NOMO-1 treated with DMSO at 0.1 percent for 48 hours (cell line): Measurements from ENCODE around the gene GNAT2.

Source experiments
- DNase-seq: peaks from one replicate; lab custom pipeline; 2025; ENCODE audit not compliant: unreplicated experiment; lab: John Stamatoyannopoulos, UW

The GNAT2 gene

GRCh38 chr1:109619576-109620400 is at the start of gene GNAT2, which contains the start of gene AMPD2:
GNAT2 (minus strand) TSS chr1:109619616; CDS start chr1:109612870, 6,746 bp downstream.
AMPD2 (plus strand) TSS chr1:109619837; CDS start chr1:109621176, 1,339 bp downstream.
- DNase-seq = peak; percentile 75

GRCh38 chr1:109668123-109668775 is 48.8 kb upstream of the GNAT2 start:
- no peak for DNase-seq

DNA sequence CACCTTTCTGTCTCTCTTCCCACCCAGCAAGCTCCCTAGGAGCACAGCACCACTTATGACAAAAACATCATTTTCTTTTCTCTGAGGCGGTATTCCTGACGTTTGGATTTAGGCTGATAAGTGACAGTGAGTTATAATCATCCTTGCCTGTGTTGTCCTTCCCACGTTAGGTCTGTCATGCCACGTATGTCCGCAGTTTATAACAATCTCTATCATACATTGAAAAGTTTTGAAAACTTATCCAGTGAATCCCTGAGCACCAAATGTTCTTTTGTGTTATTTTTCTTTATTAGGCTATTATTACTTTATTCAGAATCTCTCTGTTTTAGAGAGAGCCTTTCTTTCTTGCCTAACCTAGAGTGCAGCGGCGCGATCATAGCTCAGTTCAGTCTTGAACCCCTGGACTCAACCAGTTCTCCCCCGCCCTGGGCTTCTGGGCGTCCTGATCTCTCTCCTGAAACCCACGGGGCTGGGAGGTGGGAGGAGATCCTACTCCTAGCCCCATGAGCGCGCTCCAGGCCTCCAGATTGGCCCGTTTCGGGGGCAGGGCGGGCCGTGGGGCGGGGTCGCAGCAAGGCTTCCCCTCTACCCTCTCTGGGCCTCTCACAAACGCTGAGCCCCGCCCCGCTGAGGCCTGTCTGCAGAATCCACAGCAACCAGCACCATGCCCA is 48.2 kb upstream of the GNAT2 start, which contains the start of gene GSTM2:
TSS of gene GSTM2 (plus strand) at position 606 of the 671 bp plus-strand sequence. CDS start at position 665, 59 bp downstream.
- DNase-seq = peak; percentile 68

- DNase-seq = no peak
These were observed 45.3 kb upstream of the GNAT2 start for GRCh38 chr1:109664671-109665070.

GRCh38 chr1:109661391-109661790 is 42.0 kb upstream of the GNAT2 start:
- DNase-seq = no peak

GRCh38 chr1:109660691-109661026 is 41.2 kb upstream of the GNAT2 start:
- peak; percentile 28 for DNase-seq

DNA sequence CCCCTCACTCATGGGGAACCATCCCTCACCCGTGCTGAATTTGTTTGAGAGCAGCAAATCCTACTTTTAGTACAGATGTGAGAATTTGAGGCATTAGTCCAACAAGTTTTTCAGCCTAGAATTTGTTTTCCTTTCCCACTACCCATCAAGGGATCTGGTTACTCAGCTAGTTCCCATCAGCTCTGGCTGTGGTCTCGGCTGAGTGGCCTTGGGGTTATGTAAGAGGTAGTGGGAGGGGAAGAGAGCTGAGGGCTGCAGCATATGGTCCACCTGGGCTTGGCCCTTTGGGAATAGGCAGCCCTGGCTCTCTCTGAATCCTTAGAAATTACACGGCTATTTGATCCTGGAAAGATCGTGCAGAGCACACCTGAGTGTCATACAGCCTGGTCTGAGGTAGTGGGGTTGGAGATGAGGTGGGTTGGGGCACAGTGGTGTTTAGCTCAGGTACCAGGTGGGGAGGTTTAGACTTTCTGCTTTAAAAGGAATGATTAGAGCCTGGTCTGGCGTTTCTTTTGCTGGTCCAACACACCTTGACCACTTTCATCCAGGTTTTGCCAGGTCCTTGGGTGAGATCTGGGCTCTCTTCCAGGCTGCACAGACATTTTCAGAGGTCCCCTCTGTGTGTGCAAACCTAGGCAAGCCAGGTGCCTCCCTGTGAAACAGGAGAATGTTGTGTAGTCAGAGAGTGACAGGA is 40.7 kb upstream of the GNAT2 start:
- DNase-seq = peak; percentile 20

GRCh38 chr1:109659145-109659544 is 39.7 kb upstream of the GNAT2 start:
- DNase-seq = no peak

DNA sequence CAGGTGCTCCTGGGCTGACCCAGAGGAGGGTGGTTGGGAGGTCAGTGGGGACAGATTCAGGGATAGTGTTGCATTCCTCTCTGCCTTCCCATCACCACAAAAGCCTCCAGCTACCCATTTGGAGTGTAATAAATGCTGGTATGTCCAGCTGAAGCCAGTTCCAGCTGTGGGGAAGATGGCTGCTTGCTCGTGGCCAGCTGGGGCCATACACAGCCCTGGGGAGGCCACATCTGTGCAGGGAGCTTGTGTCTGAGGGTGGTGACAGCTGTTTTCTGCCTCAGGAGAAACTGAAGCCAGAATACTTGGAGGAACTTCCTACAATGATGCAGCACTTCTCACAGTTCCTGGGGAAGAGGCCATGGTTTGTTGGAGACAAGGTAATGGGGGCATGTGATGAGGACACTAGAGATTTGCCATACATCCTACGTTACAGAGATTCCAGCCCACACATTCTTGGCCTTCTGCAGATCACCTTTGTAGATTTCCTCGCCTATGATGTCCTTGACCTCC is 39.2 kb upstream of the GNAT2 start:
- DNase-seq = no peak

GRCh38 chr1:109657970-109658369 is 38.6 kb upstream of the GNAT2 start:
- no peak for DNase-seq

DNA sequence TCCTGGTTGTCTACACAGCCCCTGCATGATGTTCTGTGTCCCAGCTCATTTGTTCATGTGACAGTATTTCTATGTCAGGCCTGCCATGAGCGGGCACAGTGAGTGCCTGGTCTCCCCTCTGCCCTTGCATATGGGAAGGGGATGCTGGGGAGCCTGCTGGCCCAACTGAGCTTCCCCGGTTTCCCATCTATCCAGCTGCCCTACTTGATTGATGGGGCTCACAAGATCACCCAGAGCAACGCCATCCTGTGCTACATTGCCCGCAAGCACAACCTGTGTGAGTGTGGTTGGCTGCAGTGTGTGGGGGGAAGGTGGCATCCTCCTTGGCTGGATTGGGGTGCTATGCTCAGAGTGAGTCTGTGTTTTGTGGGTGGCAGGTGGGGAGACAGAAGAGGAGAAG is 38.0 kb upstream of the GNAT2 start:
- no peak for DNase-seq

DNA sequence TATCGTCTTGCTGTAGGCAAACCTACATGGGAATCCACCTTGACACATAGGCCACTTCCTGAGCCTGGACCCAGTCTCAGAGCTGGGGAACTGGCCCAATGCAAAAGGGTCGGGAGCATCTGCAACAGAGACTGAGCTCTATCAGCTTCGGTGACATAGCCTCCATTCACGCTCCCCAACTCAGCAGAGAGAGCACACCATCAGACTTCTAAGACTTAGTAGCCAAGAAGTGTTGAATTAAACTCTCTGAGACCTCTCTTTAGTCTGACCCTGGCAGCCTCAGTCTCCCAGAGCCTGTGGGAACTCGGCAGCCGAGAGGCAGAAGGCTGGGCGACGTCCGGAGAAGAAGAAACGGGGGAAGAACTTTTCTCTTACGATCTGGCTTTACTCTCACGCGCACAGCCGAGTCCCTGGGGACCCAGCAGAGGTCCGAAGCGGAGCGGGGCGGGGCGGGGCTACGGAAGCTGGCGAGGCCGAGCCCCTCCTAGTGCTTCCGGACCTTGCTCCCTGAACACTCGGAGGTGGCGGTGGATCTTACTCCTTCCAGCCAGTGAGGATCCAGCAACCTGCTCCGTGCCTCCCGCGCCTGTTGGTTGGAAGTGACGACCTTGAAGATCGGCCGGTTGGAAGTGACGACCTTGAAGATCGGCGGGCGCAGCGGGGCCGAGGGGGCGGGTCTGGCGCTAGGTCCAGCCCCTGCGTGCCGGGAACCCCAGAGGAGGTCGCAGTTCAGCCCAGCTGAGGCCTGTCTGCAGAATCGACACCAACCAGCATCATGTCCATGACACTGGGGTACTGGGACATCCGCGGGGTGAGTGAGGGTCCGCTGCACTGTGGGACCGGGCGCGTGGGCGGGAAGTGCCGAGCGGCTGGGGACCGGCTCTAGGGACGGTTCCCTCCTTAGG is 36.5 kb upstream of the GNAT2 start, which contains the start of gene GSTM4:
TSS of gene GSTM4 (plus strand) at position 485 of the 905 bp plus-strand sequence. CDS start at position 776, 291 bp downstream.
- peak; percentile 78 for DNase-seq

DNA sequence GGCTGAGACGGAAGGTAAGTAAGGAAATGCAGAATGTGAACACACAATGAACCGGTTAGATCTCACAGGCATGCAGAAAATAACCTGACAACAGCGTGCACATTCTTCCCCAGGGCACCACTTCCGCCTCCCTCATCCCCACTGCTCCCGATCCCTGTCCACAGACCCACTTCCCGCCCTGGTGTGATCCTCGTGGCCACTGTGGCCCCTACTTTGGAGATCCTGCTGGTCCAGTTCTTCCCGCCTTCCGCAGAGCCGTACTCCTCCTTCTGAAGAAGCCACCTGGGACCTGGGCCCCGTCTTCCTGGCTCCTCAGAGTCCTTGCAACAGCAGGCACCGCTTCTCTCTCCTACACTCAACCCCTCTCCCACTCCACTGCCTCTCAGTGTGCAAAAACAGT is 35.1 kb upstream of the GNAT2 start:
- DNase-seq = no peak

GRCh38 chr1:109653306-109653705 is 33.9 kb upstream of the GNAT2 start:
- no peak for DNase-seq

- DNase-seq = no peak
These were observed 33.0 kb upstream of the GNAT2 start for GRCh38 chr1:109652402-109652801.

DNA sequence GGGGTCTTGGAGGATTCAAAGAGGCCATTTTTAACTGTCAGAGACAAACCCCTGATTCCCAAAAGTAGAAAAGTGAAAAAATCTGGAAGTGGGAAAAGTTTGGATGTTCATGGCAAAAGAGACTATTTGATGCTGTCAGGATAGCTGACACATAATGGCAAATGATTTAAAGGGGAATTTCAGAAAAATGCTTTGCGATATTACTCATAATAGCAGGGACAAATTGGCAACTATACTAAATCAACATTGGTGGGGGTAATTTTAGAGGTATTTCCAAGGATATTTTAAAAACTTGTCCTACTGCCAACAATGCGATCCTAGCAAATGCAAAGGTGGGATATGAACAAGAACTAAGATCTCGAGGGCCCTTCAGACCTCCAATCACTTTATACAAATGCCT is 31.2 kb upstream of the GNAT2 start:
- no peak for DNase-seq

- DNase-seq = no peak
These were observed 30.1 kb upstream of the GNAT2 start for GRCh38 chr1:109649491-109649914.

DNA sequence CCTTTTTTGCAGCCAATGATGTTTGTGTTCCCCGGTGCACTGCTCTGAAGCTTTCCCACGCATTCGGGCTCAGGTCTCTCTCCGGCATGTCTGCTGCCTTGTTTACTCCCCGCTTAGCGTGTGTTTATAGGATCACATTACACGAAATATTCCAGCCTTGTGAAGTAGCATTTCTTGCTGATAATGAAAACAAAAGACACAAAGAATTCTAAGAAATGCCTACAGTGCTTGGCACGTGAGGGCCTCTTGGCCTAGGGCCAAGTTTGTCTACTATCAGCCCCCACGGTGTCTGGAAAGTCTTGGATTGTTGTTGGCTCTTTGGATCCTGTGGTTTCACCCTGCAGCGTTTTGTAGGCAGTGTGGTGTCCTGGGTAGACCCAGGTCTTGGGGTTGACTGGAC is 25.3 kb upstream of the GNAT2 start:
- DNase-seq = no peak

GRCh38 chr1:109643385-109644230 is 24.2 kb upstream of the GNAT2 start:
- DNase-seq = peak; percentile 72
